Measurements from ENCODE around the gene SUSD1. TPM values are rescaled to one million over a fixed set of nuclear protein-coding genes. Genes with fewer than 3 reads are reported as not detected.
A peak's percentile ranks its signal among the peaks of the same experiment; 100 is the strongest.

The SUSD1 gene
- 10 to 100 TPM; 13.1 to 24.0 TPM for total RNA-seq

GRCh38 chr9:112174965-112175795, at the start of gene SUSD1:
SUSD1 (minus strand) TSS chr9:112175297; CDS start chr9:112175235, 62 bp downstream.
- Histone ChIP-seq H3K27me3 (replicated peaks; ENCODE audit: insufficient read depth) (no peaks in the 10 kb centered on the region), H3K4me3 (peak within 1 kb of the TSS; percentile 89), H3K4me1 (ENCODE audit: control insufficient read depth in 1 of 2, low read depth in 2 of 2) (peaks cover 3 to 6% of the 10 kb centered on the region in 2 donors), H3K27ac (peak within 1 kb of the TSS in 1 of 2 donors; percentile 27), H3K9me3 (no peaks in the 10 kb centered on the region), H3K36me3 (no peaks in the 10 kb centered on the region)
- ATAC-seq (ENCODE audit: insufficient number of reproducible peaks, low FRiP score, low read depth) (peak; percentile 43), DNase-seq (ENCODE audit: low spot score) (no peak)
- no peak for TF ChIP-seq CTCF (IDR thresholded peaks at IDR 0.05)

- peaks cover 0 to 13% of the 10 kb centered on the region in 2 donors for H3K4me1 ChIP-seq (ENCODE audit: control insufficient read depth in 1 of 2, low read depth in 2 of 2)
- ATAC-seq (ENCODE audit: insufficient number of reproducible peaks, low FRiP score, low read depth) (no peak), DNase-seq (ENCODE audit: low spot score) (no peak)
- no peaks in the 10 kb centered on the region for H3K27me3 ChIP-seq (replicated peaks; ENCODE audit: insufficient read depth)
- H3K36me3 ChIP-seq: peaks cover 14% of the 10 kb centered on the region
- H3K4me3 ChIP-seq: no peak overlapping the region
- no peak overlapping the region for H3K27ac ChIP-seq
- H3K9me3 ChIP-seq: no peaks in the 10 kb centered on the region
- no peak for TF ChIP-seq CTCF (IDR thresholded peaks at IDR 0.05)
These were observed 49.5 kb upstream of the SUSD1 start for GRCh38 chr9:112224401-112225289.

- no peak for DNase-seq (ENCODE audit: low spot score)
- H3K9me3 ChIP-seq: no peaks in the 10 kb centered on the region
- TF ChIP-seq CTCF (IDR thresholded peaks at IDR 0.05): no peak
- H3K36me3 ChIP-seq: no peaks in the 10 kb centered on the region
- ATAC-seq (ENCODE audit: insufficient number of reproducible peaks, low FRiP score, low read depth): no peak
- no peak overlapping the region for H3K4me3 ChIP-seq
- H3K27ac ChIP-seq: no peak overlapping the region
- peaks cover 0 to 13% of the 10 kb centered on the region in 2 donors for H3K4me1 ChIP-seq (ENCODE audit: control insufficient read depth in 1 of 2, low read depth in 2 of 2)
- H3K27me3 ChIP-seq (replicated peaks; ENCODE audit: insufficient read depth): no peaks in the 10 kb centered on the region
These were observed 43.8 kb upstream of the SUSD1 start for GRCh38 chr9:112218908-112219307.

DNA sequence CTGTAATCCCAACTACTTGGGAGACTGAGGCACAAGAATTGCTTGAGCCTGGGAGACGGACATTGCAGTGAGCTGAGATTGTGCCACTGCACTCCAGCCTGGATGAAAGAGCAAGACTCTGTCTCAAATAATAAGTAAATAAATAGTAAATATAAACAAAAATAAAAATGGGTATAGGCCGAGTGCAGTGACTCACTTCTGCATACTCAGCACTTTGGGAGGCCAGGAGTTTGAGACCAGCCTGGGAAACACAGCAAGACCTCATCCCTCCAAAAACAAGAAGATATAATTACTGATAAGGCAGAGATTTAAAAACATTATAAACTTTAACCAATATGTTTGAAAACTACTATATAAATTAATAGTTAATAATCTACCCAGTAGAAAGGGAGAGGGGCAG, 37.8 kb upstream of the SUSD1 start:
- no peaks in the 10 kb centered on the region for H3K4me1 ChIP-seq (ENCODE audit: control insufficient read depth in 1 of 2, low read depth in 2 of 2)
- peaks cover under 1% of the 10 kb centered on the region for H3K9me3 ChIP-seq
- TF ChIP-seq CTCF (IDR thresholded peaks at IDR 0.05): no peak

GRCh38 chr9:112207451-112207850, 32.4 kb upstream of the SUSD1 start:
- Histone ChIP-seq H3K9me3 (peaks cover 7% of the 10 kb centered on the region), H3K4me1 (ENCODE audit: control insufficient read depth in 1 of 2, low read depth in 2 of 2) (no peaks in the 10 kb centered on the region), H3K36me3 (peaks cover 6% of the 10 kb centered on the region), H3K27ac (no peak overlapping the region), H3K27me3 (replicated peaks; ENCODE audit: insufficient read depth) (no peaks in the 10 kb centered on the region), H3K4me3 (no peak overlapping the region)
- TF ChIP-seq CTCF (IDR thresholded peaks at IDR 0.05): no peak
- ATAC-seq (ENCODE audit: insufficient number of reproducible peaks, low FRiP score, low read depth) (no peak), DNase-seq (ENCODE audit: low spot score) (no peak)

More for the DNA sequence above, 37.8 kb upstream of the SUSD1 start:
- DNase-seq (ENCODE audit: low spot score) (no peak), ATAC-seq (ENCODE audit: insufficient number of reproducible peaks, low FRiP score, low read depth) (no peak)
- Histone ChIP-seq H3K27me3 (replicated peaks; ENCODE audit: insufficient read depth) (no peaks in the 10 kb centered on the region), H3K4me3 (no peak overlapping the region), H3K36me3 (peaks cover 6% of the 10 kb centered on the region), H3K27ac (no peak overlapping the region)
